ENCODE results near the gene PRPF18.
"Not testable (repeated sequence)": the region's sequence is repeated elsewhere in the genome, so short reads cannot be mapped to it uniquely, and the experiment has no call there.

The PRPF18 gene, protein sequence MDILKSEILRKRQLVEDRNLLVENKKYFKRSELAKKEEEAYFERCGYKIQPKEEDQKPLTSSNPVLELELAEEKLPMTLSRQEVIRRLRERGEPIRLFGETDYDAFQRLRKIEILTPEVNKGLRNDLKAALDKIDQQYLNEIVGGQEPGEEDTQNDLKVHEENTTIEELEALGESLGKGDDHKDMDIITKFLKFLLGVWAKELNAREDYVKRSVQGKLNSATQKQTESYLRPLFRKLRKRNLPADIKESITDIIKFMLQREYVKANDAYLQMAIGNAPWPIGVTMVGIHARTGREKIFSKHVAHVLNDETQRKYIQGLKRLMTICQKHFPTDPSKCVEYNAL

DNA sequence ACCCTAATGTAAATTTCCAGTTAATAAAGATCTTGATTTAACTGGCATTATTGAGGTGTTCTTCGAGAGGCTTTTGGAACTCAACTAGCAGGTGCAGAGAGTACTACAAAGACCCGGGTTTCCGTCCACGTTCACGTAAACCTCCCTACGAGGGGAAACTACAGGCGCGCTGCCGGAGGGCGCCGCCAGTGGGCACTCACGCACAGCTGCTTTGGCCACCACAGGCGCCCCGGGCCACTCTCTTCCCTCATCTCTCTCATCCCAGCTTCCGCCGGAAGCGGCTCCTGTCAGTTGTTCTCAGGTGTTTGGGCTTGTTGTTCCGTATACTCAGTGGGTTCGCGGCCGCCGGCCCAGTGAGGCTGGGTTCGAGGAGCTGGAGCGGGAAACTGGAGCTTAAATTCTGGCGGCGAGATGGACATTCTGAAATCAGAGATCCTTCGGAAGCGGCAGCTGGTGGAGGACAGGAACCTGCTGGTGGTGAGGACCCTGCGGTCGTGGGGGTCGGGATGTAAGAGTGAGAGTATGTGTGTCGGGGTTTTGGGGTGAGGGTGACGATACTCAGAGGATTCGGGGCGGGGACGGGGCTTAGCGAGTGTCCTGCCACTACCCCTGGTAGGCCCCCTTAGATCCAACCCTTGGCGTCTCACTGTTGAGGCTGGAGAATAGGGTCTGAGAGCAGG is at the start of gene PRPF18:
Gene PRPF18 (plus strand): TSS at position 290 of the 680 bp plus-strand sequence. CDS start 122 bp downstream, at position 412.
- DNase-seq (ENCODE audit: low read depth in 2 of 2) = peak; percentile 82 to 90

- not testable (repeated sequence) for DNase-seq (ENCODE audit: low read depth in 2 of 2)
Measured at GRCh38 chr10:13537985-13538384, 48.8 kb upstream of the PRPF18 start.

- DNase-seq (ENCODE audit: low read depth in 2 of 2) = no peak
Measured at GRCh38 chr10:13542533-13542932, 44.2 kb upstream of the PRPF18 start.

GRCh38 chr10:13550802-13551201 is 36.0 kb upstream of the PRPF18 start:
- no peak for DNase-seq (ENCODE audit: low read depth in 2 of 2)

DNA sequence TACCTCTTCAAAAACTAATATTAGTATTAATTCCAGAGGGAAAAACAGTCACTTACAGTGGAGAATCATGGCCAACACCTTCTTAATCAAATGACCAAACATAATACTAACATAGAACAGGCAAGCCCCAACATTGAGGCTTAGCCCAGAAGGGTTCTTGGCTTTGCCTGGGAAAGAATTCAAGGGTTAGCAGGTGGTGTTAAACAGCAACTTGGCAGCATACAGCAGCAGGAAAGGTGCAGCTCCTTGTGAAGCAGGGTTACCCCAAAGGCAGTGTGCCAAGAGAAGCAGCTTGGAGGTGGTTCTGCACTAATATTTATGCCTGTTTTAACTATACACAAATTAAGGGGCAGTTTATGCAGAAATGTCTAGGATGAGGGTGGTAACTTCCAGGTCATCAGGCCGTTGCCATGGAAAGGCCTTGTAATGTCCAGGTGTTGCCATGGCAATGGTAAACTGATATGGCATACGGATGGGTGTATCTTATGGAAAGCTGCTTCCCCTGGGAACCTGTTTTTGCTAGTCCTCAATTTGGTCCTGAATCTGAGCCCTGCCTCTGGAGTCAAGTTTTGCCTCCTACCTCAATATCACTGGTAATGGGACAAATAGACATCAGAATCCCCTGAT is 30.8 kb upstream of the PRPF18 start:
- no peak for DNase-seq (ENCODE audit: low read depth in 2 of 2)

DNA sequence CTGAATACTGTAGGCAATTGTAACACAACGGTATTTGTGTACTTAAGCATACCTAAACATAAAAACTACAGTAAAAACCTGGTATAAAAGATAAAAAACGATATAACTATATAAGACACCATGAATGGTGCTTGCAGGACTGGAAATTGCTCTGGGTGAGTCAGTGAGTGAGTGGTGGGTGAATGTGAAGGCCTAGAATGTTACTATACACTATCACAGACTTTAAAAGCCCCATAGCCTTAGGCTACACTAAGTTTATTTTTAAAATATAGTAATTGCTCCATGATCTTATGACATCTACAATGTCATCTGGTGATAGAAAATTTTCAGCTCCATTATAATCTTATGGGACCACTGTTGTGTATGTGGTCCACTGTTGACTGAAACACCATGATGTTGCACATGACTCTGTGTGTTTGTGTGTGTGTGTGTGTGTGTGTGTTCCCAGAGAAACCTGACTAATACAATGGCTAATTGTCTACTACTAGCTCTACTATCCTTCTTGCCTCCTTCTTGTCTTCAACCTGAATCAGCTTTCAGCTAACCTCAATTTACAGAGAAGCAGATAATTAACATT is 27.6 kb upstream of the PRPF18 start:
- no peak for DNase-seq (ENCODE audit: low read depth in 2 of 2)

- DNase-seq (ENCODE audit: low read depth in 2 of 2) = no peak
Measured at GRCh38 chr10:13560597-13560996, 26.2 kb upstream of the PRPF18 start.

GRCh38 chr10:13563481-13564445 is 23.0 kb upstream of the PRPF18 start:
- no peak for DNase-seq (ENCODE audit: low read depth in 2 of 2)

DNA sequence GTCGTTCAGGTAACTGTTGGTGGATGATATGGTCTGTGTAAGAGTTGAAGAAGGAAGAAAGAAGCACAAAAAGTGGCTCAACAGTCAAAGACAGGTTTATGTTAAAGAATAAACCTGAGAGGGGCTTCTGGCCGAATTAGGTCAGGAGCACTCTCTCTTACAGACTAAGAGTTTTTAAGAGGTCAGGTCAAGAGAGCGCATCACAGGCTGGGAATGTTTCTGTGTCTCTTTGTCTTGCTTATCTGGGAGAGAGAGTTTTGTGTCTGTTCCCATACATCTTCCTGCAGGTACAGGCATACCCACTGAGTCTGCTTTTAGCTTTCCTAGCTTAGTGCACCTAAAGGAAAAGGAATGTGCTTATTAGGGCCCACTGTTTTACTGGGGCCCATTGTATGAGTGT is 22.2 kb upstream of the PRPF18 start:
- no peak for DNase-seq (ENCODE audit: low read depth in 2 of 2)

GRCh38 chr10:13567030-13567429 is 19.7 kb upstream of the PRPF18 start:
- DNase-seq (ENCODE audit: low read depth in 2 of 2) = no peak

DNA sequence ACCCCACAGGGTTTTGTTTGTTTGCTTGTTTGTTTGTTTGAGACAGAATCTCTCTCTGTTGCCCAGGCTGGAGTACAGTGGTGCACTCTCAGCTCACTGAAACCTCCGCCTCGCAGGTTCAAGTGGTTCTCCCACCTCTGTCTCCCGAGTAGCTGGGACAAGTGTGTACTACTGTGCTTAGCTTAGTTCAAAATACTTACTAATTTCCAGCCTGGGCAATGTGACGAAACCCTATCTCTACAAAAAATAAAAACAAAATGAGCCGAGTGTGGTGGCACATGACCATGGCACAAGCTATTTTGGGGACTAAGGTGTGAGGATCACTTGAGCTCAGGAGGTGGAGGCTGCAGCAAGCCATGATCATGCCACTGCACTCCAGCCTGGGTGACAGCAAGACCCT is 15.2 kb upstream of the PRPF18 start:
- no peak for DNase-seq (ENCODE audit: low read depth in 2 of 2)

DNA sequence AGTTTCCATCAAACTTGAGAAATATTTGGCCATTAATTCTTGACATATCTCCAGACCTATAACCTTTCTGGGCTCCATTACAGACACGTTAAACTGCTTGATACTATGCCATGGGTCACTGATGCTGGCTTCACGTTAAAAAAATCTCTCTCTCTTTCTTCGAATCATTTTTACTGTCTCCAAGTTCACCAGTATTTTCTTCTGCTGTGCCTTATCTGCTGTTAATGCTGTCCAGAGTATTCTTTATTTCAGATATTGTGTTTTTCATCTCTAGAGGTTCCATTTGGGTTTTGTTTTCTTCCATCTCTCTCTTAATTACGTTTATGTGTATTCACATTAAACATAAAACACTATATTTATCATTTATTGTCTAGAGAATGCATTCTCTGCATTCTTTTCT is 12.8 kb upstream of the PRPF18 start:
- no peak for DNase-seq (ENCODE audit: low read depth in 2 of 2)

DNA sequence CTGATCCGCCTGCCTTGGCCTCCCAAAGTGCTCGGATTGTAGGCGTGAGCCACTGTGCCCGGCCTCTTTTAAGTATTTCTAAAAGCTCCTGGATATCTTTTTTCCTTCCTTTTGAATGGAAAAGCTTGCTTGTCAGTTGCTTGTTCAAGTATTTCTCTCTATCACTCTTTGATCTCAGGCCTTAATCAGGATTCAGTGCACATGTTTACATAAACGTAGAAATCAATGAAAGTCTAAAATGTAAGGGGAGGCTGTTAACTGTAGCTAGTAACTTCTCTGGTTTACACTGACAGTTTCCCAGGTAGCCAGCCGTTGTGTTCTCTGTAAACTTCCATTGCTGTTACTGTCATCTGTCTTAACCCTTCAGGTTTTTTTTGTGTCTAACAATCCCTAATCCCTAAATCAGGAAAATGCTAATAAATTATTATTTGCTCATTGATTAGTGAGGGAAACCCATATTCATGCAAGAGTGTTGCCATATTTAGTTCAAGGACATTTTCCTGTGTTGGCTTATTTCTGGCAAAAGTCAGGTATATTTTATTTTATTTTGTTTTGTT is 1.5 kb upstream of the PRPF18 start:
- DNase-seq (ENCODE audit: low read depth in 2 of 2) = no peak

DNA sequence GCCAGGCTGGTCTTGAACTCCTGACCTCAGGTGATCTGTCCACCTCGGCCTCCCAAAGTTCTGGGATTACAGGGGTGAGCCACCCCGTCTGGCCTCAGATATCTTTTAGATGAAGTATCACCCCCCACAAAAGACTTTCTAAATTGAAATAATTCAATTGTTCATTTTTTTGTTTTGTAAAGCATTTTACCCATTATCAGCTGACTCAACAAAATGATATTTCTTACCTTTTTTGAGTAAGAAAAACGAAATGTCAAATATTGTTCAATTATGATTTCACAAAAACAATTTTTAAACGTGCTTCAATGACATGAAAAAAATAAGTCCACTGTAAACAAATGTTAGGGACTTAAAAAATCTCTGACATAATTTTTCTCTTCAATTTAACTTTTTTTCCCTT is 822 bp upstream of the PRPF18 start:
- no peak for DNase-seq (ENCODE audit: low read depth in 2 of 2)

DNA sequence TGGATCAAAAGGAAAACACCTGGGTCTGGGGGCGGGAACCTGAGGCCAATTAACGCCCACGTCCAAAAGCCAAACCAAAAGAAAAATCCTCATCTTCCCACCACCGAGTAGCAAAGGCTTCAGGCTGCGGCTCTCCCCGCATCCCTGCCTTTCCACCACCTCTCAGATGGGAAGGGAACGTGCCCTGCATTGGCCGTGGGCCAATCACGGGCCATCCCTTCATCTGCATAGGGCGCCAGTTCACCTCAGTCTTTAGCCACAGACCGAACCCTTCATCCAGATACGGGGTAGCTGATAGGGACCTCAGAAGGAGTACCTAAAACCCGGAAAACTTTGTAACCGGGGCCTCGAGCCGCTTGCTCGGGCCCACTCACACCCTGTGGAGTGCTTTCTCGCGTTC is 626 bp downstream of the PRPF18 start:
- no peak for DNase-seq (ENCODE audit: low read depth in 2 of 2)

GRCh38 chr10:13589316-13589715 is 2.6 kb downstream of the PRPF18 start:
- DNase-seq (ENCODE audit: low read depth in 2 of 2) = no peak

DNA sequence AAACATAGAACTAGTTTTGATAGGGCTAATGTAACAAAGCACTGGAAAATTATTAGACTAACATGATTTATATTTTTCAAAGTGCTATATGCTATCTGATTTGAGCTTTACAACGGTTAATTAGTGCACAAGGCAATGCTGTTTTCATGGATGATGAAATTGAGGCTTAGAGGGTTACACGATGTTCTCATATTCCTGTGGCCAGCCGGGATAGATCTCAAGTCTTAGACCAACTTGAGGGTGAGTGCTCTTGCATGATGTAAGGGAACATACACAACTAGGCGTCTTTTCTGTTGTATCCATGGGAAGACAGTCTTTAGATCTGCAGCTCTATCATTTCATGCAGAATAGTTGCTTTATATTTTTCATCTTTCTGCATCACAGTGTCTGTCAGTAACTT is 4.1 kb downstream of the PRPF18 start:
- DNase-seq (ENCODE audit: low read depth in 2 of 2) = no peak

GRCh38 chr10:13592306-13592705 is 5.5 kb downstream of the PRPF18 start:
- no peak for DNase-seq (ENCODE audit: low read depth in 2 of 2)

DNA sequence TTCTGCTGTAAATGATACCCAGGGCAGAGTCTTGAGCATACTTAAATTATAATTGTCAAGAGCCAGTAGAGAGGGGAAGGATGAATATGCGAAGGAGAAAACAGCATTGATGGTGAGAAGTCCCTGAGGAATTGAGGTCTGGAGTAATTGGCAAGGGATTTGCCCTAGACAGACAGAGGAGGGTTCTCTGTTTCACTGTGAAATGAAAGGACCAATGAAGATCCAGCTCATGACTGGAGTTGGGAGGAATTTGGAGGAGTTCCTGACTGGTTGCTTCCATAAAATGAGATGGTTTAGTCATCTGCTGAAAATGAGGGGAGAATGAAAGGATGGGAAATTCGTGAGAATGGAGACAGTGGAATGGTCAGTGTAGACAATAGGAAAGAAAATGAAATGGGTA is 6.8 kb downstream of the PRPF18 start:
- DNase-seq (ENCODE audit: low read depth in 2 of 2) = no peak

- no peak for DNase-seq (ENCODE audit: low read depth in 2 of 2)
Measured at GRCh38 chr10:13594641-13595040, 7.9 kb downstream of the PRPF18 start.

GRCh38 chr10:13597909-13598308 is 11.1 kb downstream of the PRPF18 start:
- DNase-seq (ENCODE audit: low read depth in 2 of 2) = no peak
